ENCODE measurements around the gene TMEM87A. TPM values are rescaled to one million over a fixed set of nuclear protein-coding genes. Genes with fewer than 3 reads are reported as not detected.

Gene TMEM87A
- total and polyA plus RNA-seq, 2 of the 4 experiments (the other 2 are of a cell fraction), result 16.6 to 45.3 TPM

GRCh38 chr15:42220216-42220615 is 53.0 kb downstream of the TMEM87A start:
- no peaks in the 10 kb centered on the region for H3K27me3 ChIP-seq (ENCODE audit: control insufficient read depth, insufficient read depth, low read length)
- no peak overlapping the region for H4K8ac ChIP-seq (ENCODE audit: low read depth in 2 of 2, low read length in 2 of 2)
- DNase-seq, result no peak
- intact Hi-C loops (cut with micrococcal nuclease), result no loop called here
- H3K56ac ChIP-seq (ENCODE audit: extremely low read depth, insufficient read depth, low read length), result no peak overlapping the region
- ChIA-PET POLR2A (ENCODE audit: unreplicated experiment) (no interaction called here), CTCF (no interaction called here)
- no peak overlapping the region for H2AFZ ChIP-seq (replicated peaks; ENCODE audit: low read length, poor library complexity)
- H4K5ac ChIP-seq (ENCODE audit: low read depth, low read length), result no peak overlapping the region
- TF ChIP-seq NFE2L2 (IDR thresholded peaks at IDR 0.05; ENCODE audit: low read depth, low read length) (no peak), CHD1 (IDR thresholded peaks at IDR 0.05; ENCODE audit: low read depth, low read length) (no peak), RAD21 (IDR thresholded peaks at IDR 0.05; ENCODE audit: low read length) (no peak), SMC3 (IDR thresholded peaks at IDR 0.05; ENCODE audit: low read depth, low read length) (no peak), USF2 (IDR thresholded peaks at IDR 0.05; ENCODE audit: low read depth, low read length) (no peak), MAFK (IDR thresholded peaks at IDR 0.05; ENCODE audit: low read depth, low read length) (no peak), BHLHE40 (IDR thresholded peaks at IDR 0.05; ENCODE audit: low read depth, low read length) (no peak), POLR2A (IDR thresholded peaks at IDR 0.05; ENCODE audit: low read depth, low read length) (no peak), FOS (IDR thresholded peaks at IDR 0.05; ENCODE audit: low read depth, low read length) (no peak), RFX5 (IDR thresholded peaks at IDR 0.05; ENCODE audit: low read depth, low read length) (no peak)
- TF ChIP-seq, protein P1, sequence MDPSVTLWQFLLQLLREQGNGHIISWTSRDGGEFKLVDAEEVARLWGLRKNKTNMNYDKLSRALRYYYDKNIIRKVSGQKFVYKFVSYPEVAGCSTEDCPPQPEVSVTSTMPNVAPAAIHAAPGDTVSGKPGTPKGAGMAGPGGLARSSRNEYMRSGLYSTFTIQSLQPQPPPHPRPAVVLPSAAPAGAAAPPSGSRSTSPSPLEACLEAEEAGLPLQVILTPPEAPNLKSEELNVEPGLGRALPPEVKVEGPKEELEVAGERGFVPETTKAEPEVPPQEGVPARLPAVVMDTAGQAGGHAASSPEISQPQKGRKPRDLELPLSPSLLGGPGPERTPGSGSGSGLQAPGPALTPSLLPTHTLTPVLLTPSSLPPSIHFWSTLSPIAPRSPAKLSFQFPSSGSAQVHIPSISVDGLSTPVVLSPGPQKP (IDR thresholded peaks at IDR 0.05; ENCODE audit: borderline replicate concordance, low read depth, low read length), result no peak
- no CpG with 5 or more reads among the region's 2 CpGs for WGBS, 2 experiments (ENCODE audit: extremely low coverage in 2 of 2, insufficient read length in 1 of 2)
- no peak overlapping the region for H2BK20ac ChIP-seq (ENCODE audit: low read depth, low read length)
- no peak overlapping the region for H2AK9ac ChIP-seq (replicated peaks; ENCODE audit: low read depth, low read length, poor library complexity)
- no peaks in the 10 kb centered on the region for H3K9me1 ChIP-seq (ENCODE audit: insufficient read depth, low read length)
- no peak overlapping the region for H3K9ac ChIP-seq (ENCODE audit: low read depth, low read length)
- dilution Hi-C loops (cut with HindIII; ENCODE audit: low sequenced_read_pairs, unreplicated experiment), result no loop called here
- H2AK5ac ChIP-seq (ENCODE audit: low read depth, low read length), result no peak overlapping the region
- no peak overlapping the region for H3K4me2 ChIP-seq (ENCODE audit: low read depth, low read length)
- no peaks in the 10 kb centered on the region for H3K9me3 ChIP-seq (ENCODE audit: control insufficient read depth, insufficient read depth, low read length)
- H3K23ac ChIP-seq (ENCODE audit: low read depth, low read length), result no peak overlapping the region
- no peak overlapping the region for H3K18ac ChIP-seq (ENCODE audit: low read depth, low read length)
- BruUV-seq (replicated peaks), result no TSS peak
- H3K79me1 ChIP-seq (ENCODE audit: low read depth in 1 of 2, low read length in 2 of 2), result peaks cover 5% of the 10 kb centered on the region in 2 experiments; a peak in 2 of 4 replicates
- no peak overlapping the region for H4K91ac ChIP-seq (ENCODE audit: insufficient read depth, low read depth, low read length)
- H2BK120ac ChIP-seq (ENCODE audit: low read depth, low read length), result no peak overlapping the region
- H4K20me1 ChIP-seq (ENCODE audit: insufficient read depth, low read length), result no peaks in the 10 kb centered on the region
- no peak for ATAC-seq (ENCODE audit: low read depth)
- H3K36me3 ChIP-seq (ENCODE audit: control insufficient read depth, insufficient read depth, low read length), result peaks cover 31% of the 10 kb centered on the region
- H2BK15ac ChIP-seq (ENCODE audit: low read depth, low read length), result no peak overlapping the region
- in situ Hi-C loops (cut with MboI; ENCODE audit: low sequenced_read_pairs), result no loop called here
- no peak overlapping the region for H3K4me3 ChIP-seq (ENCODE audit: insufficient read depth, low read depth, low read length)
- no peak overlapping the region for H3K4ac ChIP-seq (ENCODE audit: low read depth, low read length)
- H2BK5ac ChIP-seq (ENCODE audit: low read depth, low read length, poor library complexity, severe bottlenecking), result no peak overlapping the region
- H3K27ac ChIP-seq (ENCODE audit: insufficient read depth, low read length), result no peak overlapping the region
- no peak overlapping the region for H3K14ac ChIP-seq (replicated peaks; ENCODE audit: low read depth, low read length)
- H3K4me1 ChIP-seq (ENCODE audit: control insufficient read depth, insufficient read depth, low read length), result no peaks in the 10 kb centered on the region

Measured in IMR-90 (cell line).